HCT116 (cell line): ENCODE data around the gene ENPP3. TPM values are rescaled to one million over a fixed set of nuclear protein-coding genes. Genes with fewer than 3 reads are reported as not detected.

Experiments
- ATAC-seq: fragments of 200-7000 bp; cut with Tn5 transposase; 2 replicates; pipeline ENCODE4 v1.9.1; 2020; ENCODE audit warnings: mild to moderate bottlenecking, moderate library complexity
- BruUV-seq: library from RNA; stranded (reverse); fragments of 400-500 nt; replicated peaks from 2 replicates; lab custom pipeline; 2021; lab: Mats Ljungman, UMichigan
- CTCF ChIA-PET: fragments of 300-600 bp; sonication (Branson Sonifier 250); formaldehyde crosslinking; loops from one replicate; lab custom pipeline; 2021; ENCODE audit warnings: antibody characterized with exemption; lab: Charles Lee
- POLR2A ChIA-PET: fragments of 300-600, 350-600 bp; sonication (Branson Sonifier 250); formaldehyde crosslinking; loops from one replicate; lab custom pipeline; 2021; ENCODE audit warnings: antibody characterized with exemption; lab: Charles Lee
- RAD21 ChIA-PET, 2 experiments: fragments of 300-600 bp; sonication (Branson Sonifier 250); formaldehyde crosslinking; loops; one replicate each; lab custom pipeline; 2023; ENCODE audit warnings: low total read pairs in 2 of 2; ENCODE audit not compliant: uncharacterized antibody in 2 of 2, unreplicated experiment in 2 of 2, low non-redundant PET in 1 of 2; lab: Charles Lee
- DNase-seq: peaks from one replicate; pipeline ENCODE4 v3.0.0-alpha.2; 2010; ENCODE audit warnings: low read depth, low spot score
- H2AFZ ChIP-seq: fragments of 200-600 bp; shearing (Covaris generic), sonication (generic); 2 replicates; pipeline ENCODE4 v1.6.1; 2017; ENCODE audit warnings: low read depth, mixed run types, mixed read lengths, antibody characterized with exemption, low read length; ENCODE audit not compliant: poor library complexity, severe bottlenecking
- H3K27ac ChIP-seq: 2 replicates; pipeline ENCODE4 v1.5.1; 2012; ENCODE audit warnings: low read depth, low read length
- H3K27me3 ChIP-seq: fragments of 200-600 bp; sonication (generic); 2 replicates; pipeline ENCODE4 v1.6.1; 2016; ENCODE audit warnings: mixed run types, low read length, mixed read lengths; ENCODE audit not compliant: insufficient read depth
- H3K36me3 ChIP-seq, 2 experiments: fragments of 200-500 bp in 1 of 2; fragments of 200-600 bp in 1 of 2; sonication (Bioruptor generic) in 1 of 2; sonication (generic) in 1 of 2; 2 replicates each; pipeline versions ENCODE4 v1.5.1 to v1.6.1; 2014 to 2016; ENCODE audit warnings: low read length in 2 of 2, inconsistent platforms in 1 of 2, mixed read lengths in 1 of 2, mixed run types in 1 of 2; ENCODE audit not compliant: insufficient read depth in 2 of 2, control insufficient read depth in 1 of 2
- H3K4me1 ChIP-seq, 2 experiments: fragments of 200-600 bp in 1 of 2; sonication (generic) in 1 of 2; 2 replicates each; pipeline versions ENCODE4 v1.5.1 to v1.6.1; 2012 to 2017; ENCODE audit warnings: low read length in 2 of 2, inconsistent platforms in 1 of 2, mild to moderate bottlenecking in 1 of 2, mixed read lengths in 1 of 2, mixed run types in 1 of 2, moderate library complexity in 1 of 2; ENCODE audit not compliant: insufficient read depth in 2 of 2, control insufficient read depth in 1 of 2
- H3K4me2 ChIP-seq: fragments of 200-600 bp; sonication (generic); 2 replicates; pipeline ENCODE4 v1.6.1; 2017; ENCODE audit warnings: mixed run types, low read length, mixed read lengths
- H3K4me3 ChIP-seq, 2 experiments: fragments of 200-600 bp in 1 of 2; sonication (generic) in 1 of 2; replicated peaks in 1 of 2; 2 replicates each; pipeline ENCODE4 v1.5.1; 2011 to 2016; ENCODE audit warnings: low read length in 2 of 2, control low read depth in 1 of 2, low read depth in 1 of 2, mild to moderate bottlenecking in 1 of 2, mixed read lengths in 1 of 2, mixed run types in 1 of 2
- H3K79me2 ChIP-seq: fragments of 200-600 bp; sonication (generic); 2 replicates; pipeline ENCODE4 v1.6.1; 2017; ENCODE audit warnings: mild to moderate bottlenecking, mixed run types, low read length, moderate library complexity, mixed read lengths; ENCODE audit not compliant: insufficient read depth
- H3K9ac ChIP-seq: fragments of 200-600 bp; sonication (generic); 2 replicates; pipeline ENCODE4 v1.6.1; 2016; ENCODE audit warnings: low read length, mixed read lengths
- H3K9me2 ChIP-seq: fragments of 200-600 bp; sonication (generic), shearing (Covaris generic); 2 replicates; pipeline ENCODE4 v1.6.1; 2017; ENCODE audit warnings: mixed run types, mild to moderate bottlenecking, moderate library complexity; ENCODE audit not compliant: insufficient read depth
- H3K9me3 ChIP-seq, 2 experiments: fragments of 200-500 bp in 1 of 2; fragments of 200-600 bp in 1 of 2; sonication (Bioruptor generic) in 1 of 2; sonication (generic) in 1 of 2; 2 replicates each; pipeline ENCODE4 v1.6.1; 2014 to 2017; ENCODE audit warnings: low read length in 2 of 2, mixed read lengths in 2 of 2, inconsistent platforms in 1 of 2, low read depth in 1 of 2, mild to moderate bottlenecking in 1 of 2, mixed run types in 1 of 2, moderate library complexity in 1 of 2; ENCODE audit not compliant: control insufficient read depth in 1 of 2, insufficient read depth in 1 of 2
- H4K20me1 ChIP-seq: fragments of 200-600 bp; sonication (generic), shearing (Covaris generic); 2 replicates; pipeline ENCODE4 v1.6.1; 2017; ENCODE audit warnings: mixed run types, mild to moderate bottlenecking, moderate library complexity; ENCODE audit not compliant: insufficient read depth
- EGR1 ChIP-seq: IDR thresholded peaks from 2 replicates; pipeline ENCODE4 v1.6.1; 2012; ENCODE audit warnings: low read depth
- MAX ChIP-seq: IDR thresholded peaks from 2 replicates; pipeline ENCODE4 v1.6.1; 2012
- POLR2A ChIP-seq: IDR thresholded peaks from 2 replicates; pipeline ENCODE4 v1.7.0; 2011; ENCODE audit warnings: borderline replicate concordance; ENCODE audit not compliant: insufficient read depth, insufficient read length; ENCODE audit errors: extremely low read depth
- SIN3A ChIP-seq: IDR thresholded peaks from 2 replicates; pipeline ENCODE4 v1.6.1; 2012; ENCODE audit warnings: low read depth
- SP1 ChIP-seq: IDR thresholded peaks from 2 replicates; pipeline ENCODE4 v1.6.1; 2012; ENCODE audit warnings: low read depth
- YY1 ChIP-seq: IDR thresholded peaks from 2 replicates; pipeline ENCODE4 v1.6.1; 2011; ENCODE audit warnings: low read length, low read depth, moderate library complexity, mild to moderate bottlenecking; ENCODE audit not compliant: insufficient replicate concordance; ENCODE audit errors: extremely low read depth
- ZBTB33 ChIP-seq: IDR thresholded peaks from 2 replicates; pipeline ENCODE4 v1.6.1; 2011; ENCODE audit warnings: mild to moderate bottlenecking, low read length, moderate library complexity; ENCODE audit not compliant: insufficient replicate concordance; ENCODE audit errors: extremely low read depth
- intact Hi-C: fragments of 100-400 bp; cut with micrococcal nuclease; formaldehyde crosslinking; loops from 2 replicates; pipeline ENCODE4 v1.10.0; 2022
- total RNA-seq: library from RNA; stranded (reverse); gene quantifications from one replicate; pipeline ENCODE4 v1.2.1, GENCODE V29; 2021; ENCODE audit not compliant: unreplicated experiment

ENPP3 gene
- total RNA-seq, 1 experiment from 2014 or later: 0.15 TPM

- Histone ChIP-seq H3K27ac (no peak overlapping the region), H3K27me3 (no peaks in the 10 kb centered on the region), H4K20me1 (no peaks in the 10 kb centered on the region), H3K4me3 (no peak overlapping the region), H3K9me3 (no peaks in the 10 kb centered on the region), H3K4me1 (no peaks in the 10 kb centered on the region), H3K36me3 (no peaks in the 10 kb centered on the region), H3K4me2 (no peak overlapping the region), H3K9me2 (no peaks in the 10 kb centered on the region), H3K9ac (no peak overlapping the region), H2AFZ (no peak overlapping the region), H3K79me2 (no peaks in the 10 kb centered on the region)
- ChIA-PET CTCF (no interaction called here), RAD21 (no interaction called here), POLR2A (no interaction called here)
- ATAC-seq: no peak
- intact Hi-C loops: no loop called here
- TF ChIP-seq MAX (no peak), SP1 (no peak)
- BruUV-seq: no TSS peak
- DNase-seq: no peak
Measured at GRCh38 chr6:131764350-131764749, 127.2 kb downstream of the ENPP3 start.

- CTCF ChIA-PET: no interaction called here
- H3K79me2 ChIP-seq: no peaks in the 10 kb centered on the region
- H3K27ac ChIP-seq: no peak overlapping the region
- DNase-seq (no peak), ATAC-seq (no peak)
- no peaks in the 10 kb centered on the region for H3K4me1 ChIP-seq
- BruUV-seq: no TSS peak
- no peaks in the 10 kb centered on the region for H3K36me3 ChIP-seq
- intact Hi-C loops: no loop called here
- H4K20me1 ChIP-seq: no peaks in the 10 kb centered on the region
- RAD21 ChIA-PET: no interaction called here
- no peaks in the 10 kb centered on the region for H3K9me3 ChIP-seq
- POLR2A ChIA-PET: no interaction called here
- TF ChIP-seq ZBTB33 (no peak), EGR1 (no peak), POLR2A (no peak), SIN3A (no peak), YY1 (no peak)
- H3K4me3 ChIP-seq: no peak overlapping the region
- no peak overlapping the region for H2AFZ ChIP-seq
- H3K4me2 ChIP-seq: no peak overlapping the region
- H3K9me2 ChIP-seq: no peaks in the 10 kb centered on the region
- H3K27me3 ChIP-seq: no peaks in the 10 kb centered on the region
- no peak overlapping the region for H3K9ac ChIP-seq
Measured at GRCh38 chr6:131765081-131765803, 128.1 kb downstream of the ENPP3 start.
